ENCODE results near the gene DSCAM.

DNA sequence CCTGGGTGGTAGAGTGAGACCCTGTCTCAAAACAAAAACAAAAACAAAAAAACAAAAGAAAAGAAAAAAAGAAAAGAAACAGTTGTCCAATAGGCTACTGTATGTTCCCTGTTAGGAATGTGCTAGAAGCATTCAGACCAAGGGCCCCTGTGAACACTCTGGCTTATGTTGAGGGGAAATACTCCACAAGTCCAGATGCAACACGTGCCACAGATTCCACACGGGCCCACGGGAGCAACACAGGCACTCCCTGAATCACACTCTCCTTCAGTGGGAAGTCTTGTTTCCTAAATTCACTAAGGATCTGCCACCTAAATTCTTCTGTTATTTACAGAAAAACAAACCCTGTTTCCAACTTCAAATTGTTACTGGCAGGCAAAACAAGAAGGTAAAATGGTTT, 688.6 kb downstream of the DSCAM start:
- TF ChIP-seq, protein P1, sequence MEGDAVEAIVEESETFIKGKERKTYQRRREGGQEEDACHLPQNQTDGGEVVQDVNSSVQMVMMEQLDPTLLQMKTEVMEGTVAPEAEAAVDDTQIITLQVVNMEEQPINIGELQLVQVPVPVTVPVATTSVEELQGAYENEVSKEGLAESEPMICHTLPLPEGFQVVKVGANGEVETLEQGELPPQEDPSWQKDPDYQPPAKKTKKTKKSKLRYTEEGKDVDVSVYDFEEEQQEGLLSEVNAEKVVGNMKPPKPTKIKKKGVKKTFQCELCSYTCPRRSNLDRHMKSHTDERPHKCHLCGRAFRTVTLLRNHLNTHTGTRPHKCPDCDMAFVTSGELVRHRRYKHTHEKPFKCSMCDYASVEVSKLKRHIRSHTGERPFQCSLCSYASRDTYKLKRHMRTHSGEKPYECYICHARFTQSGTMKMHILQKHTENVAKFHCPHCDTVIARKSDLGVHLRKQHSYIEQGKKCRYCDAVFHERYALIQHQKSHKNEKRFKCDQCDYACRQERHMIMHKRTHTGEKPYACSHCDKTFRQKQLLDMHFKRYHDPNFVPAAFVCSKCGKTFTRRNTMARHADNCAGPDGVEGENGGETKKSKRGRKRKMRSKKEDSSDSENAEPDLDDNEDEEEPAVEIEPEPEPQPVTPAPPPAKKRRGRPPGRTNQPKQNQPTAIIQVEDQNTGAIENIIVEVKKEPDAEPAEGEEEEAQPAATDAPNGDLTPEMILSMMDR (IDR thresholded peaks at IDR 0.05): no peak
- TF ChIP-seq EZH2 (IDR thresholded peaks at IDR 0.05): no peak
